PFSK-1 (cell line): ENCODE data around the gene FH.

Experiments
- POLR2AphosphoS5 ChIP-seq: IDR thresholded peaks from 2 replicates; pipeline ENCODE4 v1.6.1; 2012; ENCODE audit warnings: low read depth, mild to moderate bottlenecking, control low read depth, low read length, moderate library complexity
- REST ChIP-seq, 2 experiments: IDR thresholded peaks; 2 replicates each; pipeline versions ENCODE4 v1.6.1 to v1.8.0; 2011 to 2012; ENCODE audit warnings: low read depth in 2 of 2, low read length in 2 of 2, control low read depth in 1 of 2, inconsistent platforms in 1 of 2, mild to moderate bottlenecking in 1 of 2, moderate library complexity in 1 of 2; ENCODE audit not compliant: insufficient read depth in 1 of 2
- SIN3A ChIP-seq: IDR thresholded peaks from 2 replicates; pipeline ENCODE4 v1.6.1; 2012; ENCODE audit warnings: mild to moderate bottlenecking, low read length, moderate library complexity, borderline replicate concordance; ENCODE audit not compliant: insufficient read depth

- TF ChIP-seq REST (IDR thresholded peaks at IDR 0.05; ENCODE audit: insufficient read depth in 1 of 2, low read depth in 2 of 2, low read length in 2 of 2) (no peak), POLR2AphosphoS5 (no peak), SIN3A (no peak)
Measured at GRCh38 chr1:241525026-241525425, 5.5 kb upstream of the FH start.
